Measurements from ENCODE around the gene KRTAP1-5.
"Not testable (repeated sequence)": the region's sequence is repeated elsewhere in the genome, so short reads cannot be mapped to it uniquely, and the experiment has no call there.

KRTAP1-5 gene

DNA sequence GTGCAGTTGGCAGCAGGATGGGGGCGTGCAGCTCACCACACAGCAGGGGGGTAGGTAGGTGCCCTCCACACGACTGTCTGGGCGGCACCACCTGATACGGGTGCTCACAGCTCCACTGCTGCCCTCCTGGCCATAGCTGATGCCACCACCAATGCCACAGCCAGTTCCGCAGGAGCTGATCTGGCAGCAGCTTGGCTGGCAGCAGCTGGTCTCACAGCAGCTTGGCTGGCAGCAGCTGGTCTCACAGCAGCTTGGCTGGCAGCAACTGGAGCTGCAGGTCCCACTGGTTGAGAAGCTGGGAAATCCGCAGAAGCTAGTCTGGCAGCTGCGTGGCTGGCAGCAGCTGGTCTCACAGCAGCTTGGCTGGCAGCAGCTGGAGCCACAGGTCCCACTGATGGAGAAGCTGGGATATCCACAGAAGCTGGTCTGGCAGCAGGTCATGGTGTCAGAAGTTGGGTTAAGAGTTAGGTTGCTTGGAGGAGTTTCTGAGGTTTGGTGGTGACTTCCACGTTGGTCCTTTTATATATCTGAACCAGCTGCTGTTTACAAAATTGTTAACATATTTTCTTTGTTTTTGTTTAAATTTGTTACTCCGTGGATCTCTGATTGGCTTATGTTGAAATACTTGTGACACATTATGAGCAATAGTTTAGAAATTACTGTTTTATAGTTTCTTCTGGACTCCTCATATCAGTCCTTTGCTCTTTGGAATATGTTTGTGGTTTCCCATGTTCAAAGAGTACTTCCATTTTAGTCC lies at the start of gene KRTAP1-5:
Gene KRTAP1-5 (minus strand): TSS at position 494 of the 757 bp plus-strand sequence. CDS start 53 bp downstream, at position 441.
- H3K27me3 ChIP-seq (ENCODE audit: control insufficient read depth in 1 of 2, insufficient read depth in 2 of 2, low read length in 2 of 2), result no peaks in the 10 kb centered on the region
- H3K27ac ChIP-seq (ENCODE audit: low read length), result no peak within 1 kb of the TSS
- H3K9me3 ChIP-seq (ENCODE audit: control insufficient read depth in 2 of 2, low read length in 2 of 2), result no peaks in the 10 kb centered on the region
- H3K4me3 ChIP-seq (ENCODE audit: low read length in 2 of 2), result no peak within 1 kb of the TSS
- no peaks in the 10 kb centered on the region for H3K4me1 ChIP-seq (ENCODE audit: control insufficient read depth, insufficient read depth, low read length)
- no peaks in the 10 kb centered on the region for H3K36me3 ChIP-seq (ENCODE audit: control insufficient read depth in 2 of 2, insufficient read depth in 2 of 2, low read length in 2 of 2)
- H3K9ac ChIP-seq (ENCODE audit: low read length in 2 of 2), result no peak within 1 kb of the TSS

DNA sequence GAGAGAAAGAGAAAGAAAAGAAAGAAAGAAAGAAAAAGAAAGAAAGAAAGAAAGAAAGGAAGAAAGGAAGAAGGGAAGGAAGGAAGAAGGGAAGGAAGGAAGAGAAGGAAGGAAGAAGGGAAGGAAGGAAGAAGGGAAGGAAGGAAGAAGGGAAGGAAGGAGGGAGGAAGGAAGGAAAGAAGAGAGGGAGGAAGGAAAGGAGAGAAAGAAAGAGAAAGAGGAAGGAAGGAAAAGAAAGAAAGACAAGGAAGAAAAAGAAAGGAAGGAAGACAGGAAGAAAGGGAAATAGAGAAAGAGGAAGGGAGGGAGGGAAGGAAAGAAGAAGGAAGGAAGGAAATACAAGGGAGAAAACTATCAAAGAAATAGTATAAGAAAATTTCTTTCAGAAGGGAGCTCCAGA lies 49.8 kb upstream of the KRTAP1-5 start:
- Histone ChIP-seq H3K36me3 (ENCODE audit: control insufficient read depth in 2 of 2, insufficient read depth in 2 of 2, low read length in 2 of 2) (no peaks in the 10 kb centered on the region), H3K9me3 (ENCODE audit: control insufficient read depth in 2 of 2, low read length in 2 of 2) (no peaks in the 10 kb centered on the region), H3K27me3 (ENCODE audit: control insufficient read depth in 1 of 2, insufficient read depth in 2 of 2, low read length in 2 of 2) (no peaks in the 10 kb centered on the region), H3K4me3 (ENCODE audit: low read length in 2 of 2) (no peak overlapping the region), H3K4me1 (ENCODE audit: control insufficient read depth, insufficient read depth, low read length) (no peaks in the 10 kb centered on the region), H3K9ac (ENCODE audit: low read length in 2 of 2) (no peak overlapping the region), H3K27ac (ENCODE audit: low read length) (no peak overlapping the region)

- no peaks in the 10 kb centered on the region for H3K9me3 ChIP-seq (ENCODE audit: control insufficient read depth in 2 of 2, low read length in 2 of 2)
- H3K9ac ChIP-seq (ENCODE audit: low read length in 2 of 2), result no peak overlapping the region
- no peaks in the 10 kb centered on the region for H3K27me3 ChIP-seq (ENCODE audit: control insufficient read depth in 1 of 2, insufficient read depth in 2 of 2, low read length in 2 of 2)
- H3K4me3 ChIP-seq (ENCODE audit: low read length in 2 of 2), result no peak overlapping the region
- no peaks in the 10 kb centered on the region for H3K4me1 ChIP-seq (ENCODE audit: control insufficient read depth, insufficient read depth, low read length)
- no peaks in the 10 kb centered on the region for H3K36me3 ChIP-seq (ENCODE audit: control insufficient read depth in 2 of 2, insufficient read depth in 2 of 2, low read length in 2 of 2)
- H3K27ac ChIP-seq (ENCODE audit: low read length), result no peak overlapping the region
Measured at GRCh38 chr17:41073676-41074075, 46.7 kb upstream of the KRTAP1-5 start.

GRCh38 chr17:41071606-41072360 lies 44.8 kb upstream of the KRTAP1-5 start:
- Histone ChIP-seq H3K9me3 (ENCODE audit: control insufficient read depth in 2 of 2, low read length in 2 of 2) (no peaks in the 10 kb centered on the region), H3K4me3 (ENCODE audit: low read length in 2 of 2) (no peak overlapping the region)

DNA sequence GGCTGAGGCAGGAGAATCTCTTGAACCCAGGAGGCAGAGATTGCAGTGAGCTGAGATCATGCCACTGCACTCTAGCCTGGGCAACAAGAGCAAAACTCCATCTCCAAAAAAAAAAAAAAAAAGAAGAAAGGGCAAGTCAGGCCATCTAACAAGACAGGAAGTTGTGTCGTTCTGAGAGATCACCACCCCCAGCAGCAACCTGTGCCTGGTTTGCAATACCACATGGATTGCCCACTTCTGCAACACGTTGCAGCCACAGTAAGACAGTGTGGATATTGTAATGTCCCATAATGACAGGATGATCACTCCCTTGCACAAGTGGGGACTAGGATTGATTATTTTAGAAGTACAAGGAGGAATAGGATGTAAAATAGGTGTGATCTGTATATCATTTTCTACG lies 42.0 kb upstream of the KRTAP1-5 start:
- Histone ChIP-seq H3K27ac (ENCODE audit: low read length) (no peak overlapping the region), H3K9me3 (ENCODE audit: control insufficient read depth in 2 of 2, low read length in 2 of 2) (no peaks in the 10 kb centered on the region), H3K36me3 (ENCODE audit: control insufficient read depth in 2 of 2, insufficient read depth in 2 of 2, low read length in 2 of 2) (no peaks in the 10 kb centered on the region), H3K4me3 (ENCODE audit: low read length in 2 of 2) (no peak overlapping the region), H3K9ac (ENCODE audit: low read length in 2 of 2) (no peak overlapping the region), H3K27me3 (ENCODE audit: control insufficient read depth in 1 of 2, insufficient read depth in 2 of 2, low read length in 2 of 2) (no peaks in the 10 kb centered on the region), H3K4me1 (ENCODE audit: control insufficient read depth, insufficient read depth, low read length) (no peaks in the 10 kb centered on the region)

More at GRCh38 chr17:41071606-41072360, 44.8 kb upstream of the KRTAP1-5 start:
- Histone ChIP-seq H3K36me3 (ENCODE audit: control insufficient read depth in 2 of 2, insufficient read depth in 2 of 2, low read length in 2 of 2) (no peaks in the 10 kb centered on the region), H3K27ac (ENCODE audit: low read length) (no peak overlapping the region), H3K27me3 (ENCODE audit: control insufficient read depth in 1 of 2, insufficient read depth in 2 of 2, low read length in 2 of 2) (no peaks in the 10 kb centered on the region), H3K4me1 (ENCODE audit: control insufficient read depth, insufficient read depth, low read length) (no peaks in the 10 kb centered on the region), H3K9ac (ENCODE audit: low read length in 2 of 2) (no peak overlapping the region)

DNA sequence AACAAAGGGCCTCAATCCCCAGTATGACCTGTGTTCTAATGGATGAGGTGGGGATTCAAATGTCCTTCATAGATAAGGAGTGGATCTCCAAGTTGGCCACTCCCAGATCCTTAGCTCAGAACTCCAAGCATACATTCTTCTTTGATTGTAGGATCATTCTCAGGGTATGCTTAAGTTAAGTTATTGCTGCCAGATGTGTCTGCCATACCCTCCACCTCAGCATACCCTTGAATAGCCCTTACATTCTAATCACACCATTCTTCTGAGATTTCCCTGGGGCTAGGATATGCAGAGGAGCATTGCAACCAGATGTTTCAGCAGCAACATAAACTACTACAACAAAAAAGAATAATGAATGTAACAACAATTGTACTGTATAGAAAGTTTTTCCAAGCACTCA lies 40.3 kb upstream of the KRTAP1-5 start:
- no peaks in the 10 kb centered on the region for H3K9me3 ChIP-seq (ENCODE audit: control insufficient read depth in 2 of 2, low read length in 2 of 2)
- H3K4me3 ChIP-seq (ENCODE audit: low read length in 2 of 2), result no peak overlapping the region
- H3K4me1 ChIP-seq (ENCODE audit: control insufficient read depth, insufficient read depth, low read length), result no peaks in the 10 kb centered on the region

GRCh38 chr17:41065829-41066624 lies 39.0 kb upstream of the KRTAP1-5 start, which contains the start of gene KRTAP2-4:
KRTAP2-4 (minus strand) TSS chr17:41065879; CDS start chr17:41065845, 34 bp downstream.
- Histone ChIP-seq H3K4me1 (ENCODE audit: control insufficient read depth, insufficient read depth, low read length) (no peaks in the 10 kb centered on the region), H3K9ac (ENCODE audit: low read length in 2 of 2) (no peak within 1 kb of the TSS), H3K27me3 (ENCODE audit: control insufficient read depth in 1 of 2, insufficient read depth in 2 of 2, low read length in 2 of 2) (no peaks in the 10 kb centered on the region), H3K9me3 (ENCODE audit: control insufficient read depth in 2 of 2, low read length in 2 of 2) (no peaks in the 10 kb centered on the region), H3K36me3 (ENCODE audit: control insufficient read depth in 2 of 2, insufficient read depth in 2 of 2, low read length in 2 of 2) (no peaks in the 10 kb centered on the region), H3K4me3 (ENCODE audit: low read length in 2 of 2) (no peak within 1 kb of the TSS), H3K27ac (ENCODE audit: low read length) (no peak within 1 kb of the TSS)

More for the DNA sequence above, 40.3 kb upstream of the KRTAP1-5 start:
- no peak overlapping the region for H3K27ac ChIP-seq (ENCODE audit: low read length)
- H3K9ac ChIP-seq (ENCODE audit: low read length in 2 of 2), result no peak overlapping the region
- H3K36me3 ChIP-seq (ENCODE audit: control insufficient read depth in 2 of 2, insufficient read depth in 2 of 2, low read length in 2 of 2), result no peaks in the 10 kb centered on the region
- H3K27me3 ChIP-seq (ENCODE audit: control insufficient read depth in 1 of 2, insufficient read depth in 2 of 2, low read length in 2 of 2), result no peaks in the 10 kb centered on the region

DNA sequence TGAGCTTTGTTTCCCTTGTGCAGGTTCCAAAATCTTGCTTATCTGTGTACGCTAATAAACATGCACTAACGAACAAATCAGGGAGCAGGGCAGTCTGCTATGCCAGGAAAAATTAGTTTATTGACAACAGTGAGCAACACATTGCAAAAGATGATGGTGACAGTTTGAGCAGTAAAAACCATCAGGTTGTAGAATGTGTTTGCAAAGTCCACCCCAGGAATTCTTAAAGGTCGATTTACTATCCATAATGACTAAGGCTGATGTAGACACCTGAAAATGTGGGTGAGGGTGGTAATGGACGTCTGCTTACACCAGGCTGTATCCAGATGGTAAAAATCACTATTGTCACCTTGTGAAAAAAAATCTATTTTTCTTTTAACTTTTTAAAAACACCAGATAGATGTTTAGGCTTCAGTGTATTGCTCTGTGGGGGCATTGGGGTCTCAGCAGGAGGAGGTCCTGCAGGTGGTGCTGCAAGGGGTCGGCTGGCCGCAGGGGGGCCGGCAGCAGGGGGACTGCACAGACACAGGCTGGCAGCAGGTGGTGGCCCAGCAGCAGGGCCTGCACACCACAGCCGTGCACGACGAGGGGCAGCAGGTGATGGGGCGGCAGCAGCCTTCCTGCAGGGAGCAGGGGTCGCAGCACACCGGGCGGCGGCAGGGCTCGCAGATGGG lies 38.1 kb upstream of the KRTAP1-5 start:
- H3K27me3 ChIP-seq (ENCODE audit: control insufficient read depth in 1 of 2, insufficient read depth in 2 of 2, low read length in 2 of 2), result not testable (repeated sequence)

GRCh38 chr17:41064301-41064700 lies 37.3 kb upstream of the KRTAP1-5 start:
- H3K9ac ChIP-seq (ENCODE audit: low read length in 2 of 2), result no peak overlapping the region
- H3K4me3 ChIP-seq (ENCODE audit: low read length in 2 of 2), result no peak overlapping the region
- no peaks in the 10 kb centered on the region for H3K27me3 ChIP-seq (ENCODE audit: control insufficient read depth in 1 of 2, insufficient read depth in 2 of 2, low read length in 2 of 2)
- no peak overlapping the region for H3K27ac ChIP-seq (ENCODE audit: low read length)
- H3K36me3 ChIP-seq (ENCODE audit: control insufficient read depth in 2 of 2, insufficient read depth in 2 of 2, low read length in 2 of 2), result no peaks in the 10 kb centered on the region
- H3K9me3 ChIP-seq (ENCODE audit: control insufficient read depth in 2 of 2, low read length in 2 of 2), result no peaks in the 10 kb centered on the region
- no peaks in the 10 kb centered on the region for H3K4me1 ChIP-seq (ENCODE audit: control insufficient read depth, insufficient read depth, low read length)

More for the DNA sequence above, 38.1 kb upstream of the KRTAP1-5 start:
- H3K4me1 ChIP-seq (ENCODE audit: control insufficient read depth, insufficient read depth, low read length); H3K4me3 ChIP-seq (ENCODE audit: low read length in 2 of 2); H3K9ac ChIP-seq (ENCODE audit: low read length in 2 of 2); H3K9me3 ChIP-seq (ENCODE audit: control insufficient read depth in 2 of 2, low read length in 2 of 2); H3K27ac ChIP-seq (ENCODE audit: low read length); H3K36me3 ChIP-seq (ENCODE audit: control insufficient read depth in 2 of 2, insufficient read depth in 2 of 2, low read length in 2 of 2): not testable (repeated sequence)

GRCh38 chr17:41063449-41063848 lies 36.4 kb upstream of the KRTAP1-5 start:
- Histone ChIP-seq H3K9me3 (ENCODE audit: control insufficient read depth in 2 of 2, low read length in 2 of 2) (peaks cover 0 to 3% of the 10 kb centered on the region in 2 donors), H3K9ac (ENCODE audit: low read length in 2 of 2) (no peak overlapping the region), H3K27me3 (ENCODE audit: control insufficient read depth in 1 of 2, insufficient read depth in 2 of 2, low read length in 2 of 2) (peaks cover 0 to 2% of the 10 kb centered on the region in 2 donors), H3K4me1 (ENCODE audit: control insufficient read depth, insufficient read depth, low read length) (no peaks in the 10 kb centered on the region), H3K27ac (ENCODE audit: low read length) (no peak overlapping the region), H3K36me3 (ENCODE audit: control insufficient read depth in 2 of 2, insufficient read depth in 2 of 2, low read length in 2 of 2) (no peaks in the 10 kb centered on the region), H3K4me3 (ENCODE audit: low read length in 2 of 2) (no peak overlapping the region)

Data from stomach smooth muscle (tissue), 2 donors.